GM18861 (cell line): ENCODE data around the gene KRT84.
"Not testable (repeated sequence)": the region's sequence is repeated elsewhere in the genome, so short reads cannot be mapped to it uniquely, and the experiment has no call there.

Experiments used
- ATAC-seq: cut with Tn5 transposase; IDR thresholded peaks from one replicate; pipeline ENCODE4 v1.9.1; 2021; ENCODE audit not compliant: unreplicated experiment

The KRT84 gene

GRCh38 chr12:52346593-52346992, 38.9 kb downstream of the KRT84 start:
- peak; percentile 64 for ATAC-seq

GRCh38 chr12:52345041-52345440, 40.4 kb downstream of the KRT84 start:
- ATAC-seq = not testable (repeated sequence)

DNA sequence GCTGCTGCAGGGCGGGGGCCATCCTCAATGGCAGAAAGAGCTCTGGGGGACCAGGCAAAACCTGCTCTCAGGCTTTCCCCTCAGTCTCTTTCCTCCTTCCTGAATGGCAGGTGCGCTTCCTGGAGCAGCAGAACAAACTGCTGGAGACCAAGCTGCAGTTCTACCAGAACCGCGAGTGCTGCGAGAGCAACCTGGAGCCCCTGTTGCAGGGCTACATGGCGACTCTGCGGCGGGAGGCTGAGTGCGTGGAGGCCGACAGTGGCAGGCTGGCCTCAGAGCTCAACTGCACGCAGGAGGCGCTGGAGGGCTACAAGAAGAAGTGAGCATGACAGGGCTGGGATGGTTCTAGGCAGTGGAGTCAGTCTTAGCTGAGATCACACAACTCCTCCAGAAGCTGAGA, 41.3 kb downstream of the KRT84 start:
- no peak for ATAC-seq

DNA sequence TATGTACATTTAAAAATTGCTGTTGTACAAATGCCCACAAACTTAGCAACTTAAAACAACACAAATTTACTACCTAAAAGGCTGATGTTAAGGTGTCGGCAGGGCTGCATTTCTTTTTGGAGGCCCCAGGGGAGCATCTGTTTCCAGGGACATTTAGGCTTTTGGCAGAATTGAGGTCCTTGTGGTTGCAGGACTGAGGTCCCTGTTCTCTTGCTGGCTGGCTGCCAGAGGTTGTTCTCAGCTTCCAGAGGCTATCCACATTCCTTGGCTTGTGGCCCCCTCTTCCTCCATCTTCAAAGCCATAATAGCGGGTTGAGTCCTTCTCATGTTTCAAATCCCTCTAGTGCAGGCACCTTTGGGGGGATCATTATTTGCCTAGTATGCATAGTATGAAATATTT, 41.9 kb downstream of the KRT84 start:
- no peak for ATAC-seq

- ATAC-seq = no peak
Observed at GRCh38 chr12:52342781-52343490, 42.5 kb downstream of the KRT84 start.

GRCh38 chr12:52341066-52341580, 44.3 kb downstream of the KRT84 start:
- ATAC-seq = no peak

- ATAC-seq = no peak
Observed at GRCh38 chr12:52338241-52338960, 47.1 kb downstream of the KRT84 start.

- no peak for ATAC-seq
Observed at GRCh38 chr12:52337054-52337453, 48.4 kb downstream of the KRT84 start.

DNA sequence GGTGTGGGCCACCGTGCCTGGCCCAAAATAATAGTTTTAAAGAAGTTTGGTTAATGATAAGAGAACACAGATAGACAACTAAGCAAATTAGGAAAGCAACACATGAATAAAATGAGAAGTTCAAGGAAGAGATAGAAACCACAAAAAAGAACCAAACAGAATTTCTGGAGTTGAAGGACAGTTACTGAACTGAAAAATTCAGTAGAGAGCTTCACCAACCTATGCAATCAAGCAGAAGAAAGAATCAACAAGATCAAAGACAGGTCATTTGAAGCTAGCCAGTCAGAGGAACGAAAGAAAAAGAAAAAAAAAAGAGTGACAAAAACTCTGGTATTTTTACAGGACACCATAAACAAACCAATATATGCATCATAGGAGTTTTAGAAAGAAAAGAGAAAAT, 48.8 kb downstream of the KRT84 start:
- no peak for ATAC-seq

GRCh38 chr12:52335598-52336262, 49.7 kb downstream of the KRT84 start:
- ATAC-seq = no peak

- no peak for ATAC-seq
Observed at GRCh38 chr12:52334185-52334584, 51.3 kb downstream of the KRT84 start.

DNA sequence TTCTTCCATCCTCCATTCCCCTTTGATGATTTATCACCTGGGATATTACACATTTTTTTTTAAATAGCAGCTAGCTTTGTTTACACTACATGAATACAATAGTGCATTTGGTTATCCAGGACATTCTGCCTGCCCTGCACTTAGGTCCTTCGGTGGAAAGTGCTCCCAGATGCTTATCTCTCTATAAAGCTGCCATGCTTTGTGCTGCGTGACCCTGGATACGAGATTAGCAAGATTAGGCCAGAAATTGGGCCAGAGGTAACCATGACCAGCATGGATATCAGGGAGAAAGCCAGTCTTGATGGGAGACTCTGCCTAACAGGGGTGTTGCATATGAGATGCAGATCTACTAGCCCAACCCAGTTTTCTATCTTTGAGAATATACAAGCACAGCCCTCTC, 52.1 kb downstream of the KRT84 start:
- ATAC-seq = no peak

- no peak for ATAC-seq
Observed at GRCh38 chr12:52332381-52332780, 53.1 kb downstream of the KRT84 start.

DNA sequence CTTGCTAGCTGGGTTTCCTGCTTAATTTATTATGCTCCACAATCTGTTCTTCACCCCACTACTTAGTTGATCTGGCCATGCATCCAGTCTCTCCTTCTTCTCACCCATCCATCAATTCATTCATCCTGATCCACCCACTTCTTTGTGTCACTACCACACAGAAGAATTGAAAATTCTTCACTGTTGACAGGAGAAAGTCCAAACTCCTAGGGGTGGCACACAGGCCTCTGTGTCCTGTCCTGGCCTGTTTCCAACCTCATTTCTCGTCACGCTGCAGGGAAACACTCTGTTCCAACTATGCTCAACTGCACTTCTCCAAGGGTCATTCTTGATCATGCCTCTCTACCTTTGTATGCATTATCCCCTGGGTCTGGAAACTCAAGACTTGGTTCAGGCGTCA, 53.6 kb downstream of the KRT84 start:
- ATAC-seq = no peak

GRCh38 chr12:52331039-52331438, 54.4 kb downstream of the KRT84 start:
- no peak for ATAC-seq

- ATAC-seq = no peak
Observed at GRCh38 chr12:52327830-52328500, 57.5 kb downstream of the KRT84 start.
